OCI-LY3 (cell line): Measurements from ENCODE around the gene INS.

Experiments
- CTCF ChIP-seq: fragments of 200-600, 300-600 bp; sonication (generic); IDR thresholded peaks from 2 replicates; pipeline ENCODE4 v1.5.1; 2014; ENCODE audit warnings: antibody characterized with exemption, low read length, low read depth
- EZH2phosphoT487 ChIP-seq: fragments of 200-600 bp; shearing (Covaris generic); IDR thresholded peaks from 2 replicates; pipeline ENCODE4 v1.6.1; 2018; ENCODE audit warnings: antibody characterized with exemption, mixed run types, low read depth

DNA sequence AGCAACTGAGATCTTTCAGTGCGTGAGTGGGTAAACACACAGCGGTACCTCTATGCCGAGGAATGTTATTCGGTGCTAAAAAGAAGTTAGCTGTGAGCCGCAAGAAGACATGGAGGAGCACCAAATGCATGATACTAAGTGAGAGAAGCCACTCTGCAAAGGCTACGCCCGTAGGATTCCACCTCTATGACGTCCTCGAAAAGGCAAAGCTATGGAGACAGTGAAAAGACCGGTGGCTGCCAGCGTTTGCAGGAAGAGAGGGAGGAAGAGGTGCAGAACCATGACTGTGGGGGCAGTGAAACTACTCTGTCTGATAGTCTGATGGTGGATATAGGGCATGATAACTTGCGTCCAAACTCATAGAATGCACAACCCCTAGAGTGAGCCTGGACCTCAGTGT, 50.5 kb downstream of the INS start:
- no peak for TF ChIP-seq CTCF
- TF ChIP-seq EZH2phosphoT487, result no peak
